GM12872 (cell line): ENCODE measurements around the gene CAPN2.

Experiments used
- CTCF ChIP-seq: IDR thresholded peaks from 3 replicates; pipeline ENCODE4 v1.5.1; 2011; ENCODE audit warnings: low read depth, mild to moderate bottlenecking, low read length, moderate library complexity; ENCODE audit not compliant: insufficient read depth

CAPN2 gene

GRCh38 chr1:223815020-223815853 is 102.9 kb downstream of the CAPN2 start:
- no peak for TF ChIP-seq CTCF

- TF ChIP-seq CTCF = no peak
These were observed 103.5 kb downstream of the CAPN2 start for GRCh38 chr1:223815865-223816264.

GRCh38 chr1:223819730-223820514 is 107.6 kb downstream of the CAPN2 start:
- TF ChIP-seq CTCF = no peak

GRCh38 chr1:223820515-223820858 is 108.1 kb downstream of the CAPN2 start:
- no peak for TF ChIP-seq CTCF

- no peak for TF ChIP-seq CTCF
These were observed 108.6 kb downstream of the CAPN2 start for GRCh38 chr1:223820971-223821370.

GRCh38 chr1:223824287-223824686 is 111.9 kb downstream of the CAPN2 start:
- no peak for TF ChIP-seq CTCF

- TF ChIP-seq CTCF = no peak
These were observed 112.4 kb downstream of the CAPN2 start for GRCh38 chr1:223824712-223825111.
